ENCODE data around the gene TNIK.

The TNIK gene

GRCh38 chr3:171410186-171410585 lies 50.0 kb downstream of the TNIK start:
- Histone ChIP-seq H4K91ac (ENCODE audit: low read length) (no peak overlapping the region), H3K4ac (ENCODE audit: low read depth in 1 of 2, low read length in 2 of 2) (no peak overlapping the region), H3K27ac (ENCODE audit: low read length, poor library complexity, severe bottlenecking) (no peak overlapping the region), H3K79me1 (replicated peaks; ENCODE audit: low read length, poor library complexity, severe bottlenecking) (peaks cover 40% of the 10 kb centered on the region), H2BK5ac (ENCODE audit: low read depth, low read length, poor library complexity, severe bottlenecking) (no peak overlapping the region), H2AFZ (ENCODE audit: low read depth, low read length) (no peak overlapping the region), H3K14ac (ENCODE audit: low read length in 2 of 2) (no peak overlapping the region), H3K4me1 (ENCODE audit: control insufficient read depth, insufficient read depth, low read depth, low read length) (peaks cover 2% of the 10 kb centered on the region), H3K27me3 (ENCODE audit: control insufficient read depth in 1 of 2, insufficient read depth in 1 of 2, low read length in 2 of 2) (no peaks in the 10 kb centered on the region), H3K4me2 (ENCODE audit: low read length, poor library complexity, severe bottlenecking) (no peak overlapping the region), H2BK120ac (ENCODE audit: low read depth, low read length) (no peak overlapping the region), H2BK12ac (ENCODE audit: low read length in 2 of 2) (no peak overlapping the region), H3K36me3 (ENCODE audit: control insufficient read depth in 1 of 2, insufficient read depth in 2 of 2, low read depth in 1 of 2, low read length in 2 of 2) (no peaks in the 10 kb centered on the region), H3K4me3 (ENCODE audit: insufficient read depth in 1 of 2, low read depth in 1 of 2, low read length in 2 of 2) (no peak overlapping the region), H4K8ac (ENCODE audit: low read length) (no peak overlapping the region), H3K23ac (ENCODE audit: low read length in 2 of 2) (no peak overlapping the region), H3K18ac (ENCODE audit: low read depth in 1 of 2, low read length in 2 of 2) (no peak overlapping the region), H3K9ac (ENCODE audit: low read length) (no peak overlapping the region), H2BK15ac (ENCODE audit: low read depth, poor library complexity, severe bottlenecking) (no peak overlapping the region), H3K9me3 (ENCODE audit: control insufficient read depth, low read length) (no peaks in the 10 kb centered on the region), H2AK5ac (ENCODE audit: low read length, severe bottlenecking) (no peak overlapping the region)
- 100% methylated on average over 5 of the region's 6 CpGs for WGBS
- DNase-seq: no peak

- Histone ChIP-seq H2BK15ac (ENCODE audit: low read depth, poor library complexity, severe bottlenecking) (no peak overlapping the region), H3K27ac (ENCODE audit: low read length, poor library complexity, severe bottlenecking) (no peak overlapping the region), H3K4me3 (ENCODE audit: insufficient read depth in 1 of 2, low read depth in 1 of 2, low read length in 2 of 2) (no peak overlapping the region), H2AK5ac (ENCODE audit: low read length, severe bottlenecking) (no peak overlapping the region), H2AFZ (ENCODE audit: low read depth, low read length) (no peak overlapping the region), H3K4me2 (ENCODE audit: low read length, poor library complexity, severe bottlenecking) (no peak overlapping the region), H2BK12ac (ENCODE audit: low read length in 2 of 2) (no peak overlapping the region), H3K9ac (ENCODE audit: low read length) (peak overlapping the region; percentile 5), H4K91ac (ENCODE audit: low read length) (no peak overlapping the region), H2BK5ac (ENCODE audit: low read depth, low read length, poor library complexity, severe bottlenecking) (no peak overlapping the region), H3K27me3 (ENCODE audit: control insufficient read depth in 1 of 2, insufficient read depth in 1 of 2, low read length in 2 of 2) (no peaks in the 10 kb centered on the region), H3K79me1 (replicated peaks; ENCODE audit: low read length, poor library complexity, severe bottlenecking) (peaks cover 29% of the 10 kb centered on the region), H3K4ac (ENCODE audit: low read depth in 1 of 2, low read length in 2 of 2) (no peak overlapping the region), H4K8ac (ENCODE audit: low read length) (no peak overlapping the region), H3K36me3 (ENCODE audit: control insufficient read depth in 1 of 2, insufficient read depth in 2 of 2, low read depth in 1 of 2, low read length in 2 of 2) (no peaks in the 10 kb centered on the region), H3K18ac (ENCODE audit: low read depth in 1 of 2, low read length in 2 of 2) (no peak overlapping the region), H2BK120ac (ENCODE audit: low read depth, low read length) (no peak overlapping the region), H3K9me3 (ENCODE audit: control insufficient read depth, low read length) (no peaks in the 10 kb centered on the region), H3K14ac (ENCODE audit: low read length in 2 of 2) (no peak overlapping the region), H3K4me1 (ENCODE audit: control insufficient read depth, insufficient read depth, low read depth, low read length) (peaks cover 2% of the 10 kb centered on the region), H3K23ac (ENCODE audit: low read length in 2 of 2) (no peak overlapping the region)
- WGBS: 38% methylated on average over 3 of the region's 3 CpGs
- peak; percentile 35 for DNase-seq
Measured at GRCh38 chr3:171407759-171408158, 52.4 kb downstream of the TNIK start.

GRCh38 chr3:171404376-171404967 lies 55.7 kb downstream of the TNIK start:
- Histone ChIP-seq H2AFZ (ENCODE audit: low read depth, low read length) (no peak overlapping the region), H3K27me3 (ENCODE audit: control insufficient read depth in 1 of 2, insufficient read depth in 1 of 2, low read length in 2 of 2) (no peaks in the 10 kb centered on the region), H2BK12ac (ENCODE audit: low read length in 2 of 2) (no peak overlapping the region), H2BK5ac (ENCODE audit: low read depth, low read length, poor library complexity, severe bottlenecking) (no peak overlapping the region), H3K79me1 (replicated peaks; ENCODE audit: low read length, poor library complexity, severe bottlenecking) (peaks cover 38% of the 10 kb centered on the region), H2BK120ac (ENCODE audit: low read depth, low read length) (no peak overlapping the region), H3K4me2 (ENCODE audit: low read length, poor library complexity, severe bottlenecking) (no peak overlapping the region), H2BK15ac (ENCODE audit: low read depth, poor library complexity, severe bottlenecking) (no peak overlapping the region), H4K8ac (ENCODE audit: low read length) (no peak overlapping the region), H3K9ac (ENCODE audit: low read length) (no peak overlapping the region), H3K18ac (ENCODE audit: low read depth in 1 of 2, low read length in 2 of 2) (no peak overlapping the region), H3K9me3 (ENCODE audit: control insufficient read depth, low read length) (no peaks in the 10 kb centered on the region), H3K36me3 (ENCODE audit: control insufficient read depth in 1 of 2, insufficient read depth in 2 of 2, low read depth in 1 of 2, low read length in 2 of 2) (no peaks in the 10 kb centered on the region), H4K91ac (ENCODE audit: low read length) (no peak overlapping the region), H3K27ac (ENCODE audit: low read length, poor library complexity, severe bottlenecking) (no peak overlapping the region), H2AK5ac (ENCODE audit: low read length, severe bottlenecking) (no peak overlapping the region), H3K23ac (ENCODE audit: low read length in 2 of 2) (no peak overlapping the region), H3K14ac (ENCODE audit: low read length in 2 of 2) (no peak overlapping the region), H3K4ac (ENCODE audit: low read depth in 1 of 2, low read length in 2 of 2) (no peak overlapping the region), H3K4me1 (ENCODE audit: control insufficient read depth, insufficient read depth, low read depth, low read length) (no peaks in the 10 kb centered on the region), H3K4me3 (ENCODE audit: insufficient read depth in 1 of 2, low read depth in 1 of 2, low read length in 2 of 2) (no peak overlapping the region)
- no peak for DNase-seq
- 46% methylated on average over 2 of the region's 3 CpGs for WGBS

GRCh38 chr3:171402281-171402680 lies 57.9 kb downstream of the TNIK start:
- Histone ChIP-seq H2AFZ (ENCODE audit: low read depth, low read length) (no peak overlapping the region), H4K91ac (ENCODE audit: low read length) (no peak overlapping the region), H2BK15ac (ENCODE audit: low read depth, poor library complexity, severe bottlenecking) (no peak overlapping the region), H3K4me3 (ENCODE audit: insufficient read depth in 1 of 2, low read depth in 1 of 2, low read length in 2 of 2) (no peak overlapping the region), H3K36me3 (ENCODE audit: control insufficient read depth in 1 of 2, insufficient read depth in 2 of 2, low read depth in 1 of 2, low read length in 2 of 2) (no peaks in the 10 kb centered on the region), H3K27ac (ENCODE audit: low read length, poor library complexity, severe bottlenecking) (no peak overlapping the region), H3K79me1 (replicated peaks; ENCODE audit: low read length, poor library complexity, severe bottlenecking) (peaks cover 40% of the 10 kb centered on the region), H4K8ac (ENCODE audit: low read length) (no peak overlapping the region), H2AK5ac (ENCODE audit: low read length, severe bottlenecking) (no peak overlapping the region), H3K27me3 (ENCODE audit: control insufficient read depth in 1 of 2, insufficient read depth in 1 of 2, low read length in 2 of 2) (no peaks in the 10 kb centered on the region), H3K9me3 (ENCODE audit: control insufficient read depth, low read length) (no peaks in the 10 kb centered on the region), H3K18ac (ENCODE audit: low read depth in 1 of 2, low read length in 2 of 2) (no peak overlapping the region), H3K9ac (ENCODE audit: low read length) (no peak overlapping the region), H3K4me2 (ENCODE audit: low read length, poor library complexity, severe bottlenecking) (no peak overlapping the region), H3K4me1 (ENCODE audit: control insufficient read depth, insufficient read depth, low read depth, low read length) (no peaks in the 10 kb centered on the region), H3K4ac (ENCODE audit: low read depth in 1 of 2, low read length in 2 of 2) (no peak overlapping the region), H2BK120ac (ENCODE audit: low read depth, low read length) (no peak overlapping the region), H3K23ac (ENCODE audit: low read length in 2 of 2) (no peak overlapping the region), H3K14ac (ENCODE audit: low read length in 2 of 2) (no peak overlapping the region), H2BK12ac (ENCODE audit: low read length in 2 of 2) (no peak overlapping the region), H2BK5ac (ENCODE audit: low read depth, low read length, poor library complexity, severe bottlenecking) (no peak overlapping the region)
- WGBS: 100% methylated on average over 2 of the region's 3 CpGs
- DNase-seq: no peak
